Stimulated activated naive B cell treated with anti-CD40 and anti-IgM and Interleukin-4, amounts not matched to agents 10 μg/mL and 1 μg/mL and 100 μg/mL, for 72 hours (primary cell): ENCODE data around the gene SCNN1G.

ENCODE experiments used
- ATAC-seq, 2 donors: fragments of 150-1000 bp; cut with Tn5 transposase; replicated peaks; 2 replicates each; pipeline ENCODE4 v1.10.0; 2021; ENCODE audit warnings: moderate library complexity in 1 of 2
- DNase-seq: peaks from one replicate; pipeline ENCODE4 v3.0.0; 2021
- H3K27ac Mint-ChIP-seq: one replicate; pipeline ENCODE4 v1.8.0; 2022; ENCODE audit warnings: mild to moderate bottlenecking, mixed read lengths
- H3K27me3 Mint-ChIP-seq, 2 donors: one replicate each; pipeline ENCODE4 v1.8.0; 2022; ENCODE audit warnings: mixed read lengths in 2 of 2
- H3K36me3 Mint-ChIP-seq, 2 donors: one replicate each; pipeline ENCODE4 v1.8.0; 2022; ENCODE audit warnings: mixed read lengths in 2 of 2, mild to moderate bottlenecking in 1 of 2
- H3K4me1 Mint-ChIP-seq, 2 donors: one replicate each; pipeline ENCODE4 v1.8.0; 2022; ENCODE audit warnings: mixed read lengths in 2 of 2, mild to moderate bottlenecking in 1 of 2
- H3K4me3 Mint-ChIP-seq, 2 donors: one replicate each; pipeline ENCODE4 v1.8.0; 2022; ENCODE audit warnings: mild to moderate bottlenecking in 2 of 2, mixed read lengths in 2 of 2, moderate library complexity in 1 of 2
- H3K9me3 Mint-ChIP-seq, 2 donors: one replicate each; pipeline ENCODE4 v1.8.0; 2022; ENCODE audit warnings: mixed read lengths in 2 of 2, mild to moderate bottlenecking in 1 of 2

Gene SCNN1G

GRCh38 chr16:23196539-23196938 is 14.0 kb downstream of the SCNN1G start:
- no peaks in the 10 kb centered on the region for H3K36me3 Mint-ChIP-seq
- H3K4me1 Mint-ChIP-seq, result no peaks in the 10 kb centered on the region
- no peak for DNase-seq
- H3K27ac Mint-ChIP-seq, result no peak overlapping the region
- ATAC-seq, result no peak
- peaks cover 23 to 24% of the 10 kb centered on the region in 2 donors for H3K27me3 Mint-ChIP-seq
- H3K4me3 Mint-ChIP-seq, result no peak overlapping the region
- H3K9me3 Mint-ChIP-seq, result no peaks in the 10 kb centered on the region

- H3K9me3 Mint-ChIP-seq, result no peaks in the 10 kb centered on the region
- peaks cover 20 to 25% of the 10 kb centered on the region in 2 donors for H3K27me3 Mint-ChIP-seq
- DNase-seq (no peak), ATAC-seq (no peak)
- H3K36me3 Mint-ChIP-seq, result no peaks in the 10 kb centered on the region
- no peaks in the 10 kb centered on the region for H3K4me1 Mint-ChIP-seq
- no peak overlapping the region for H3K4me3 Mint-ChIP-seq
- no peak overlapping the region for H3K27ac Mint-ChIP-seq
These were observed 19.6 kb downstream of the SCNN1G start for GRCh38 chr16:23202166-23202565.

- Mint-ChIP-seq H3K27ac (no peak overlapping the region), H3K36me3 (no peaks in the 10 kb centered on the region), H3K4me1 (no peaks in the 10 kb centered on the region), H3K9me3 (no peaks in the 10 kb centered on the region), H3K27me3 (peaks cover 22 to 28% of the 10 kb centered on the region in 2 donors), H3K4me3 (no peak overlapping the region)
- ATAC-seq, result no peak
- no peak for DNase-seq
These were observed 24.4 kb downstream of the SCNN1G start for GRCh38 chr16:23206986-23207385.

GRCh38 chr16:23207485-23207884 is 24.9 kb downstream of the SCNN1G start:
- no peak overlapping the region for H3K4me3 Mint-ChIP-seq
- no peak for ATAC-seq
- DNase-seq, result no peak

GRCh38 chr16:23209606-23210005 is 27.1 kb downstream of the SCNN1G start:
- Mint-ChIP-seq H3K27ac (no peak overlapping the region), H3K9me3 (no peaks in the 10 kb centered on the region), H3K27me3 (peaks cover 14 to 28% of the 10 kb centered on the region in 2 donors), H3K4me3 (no peak overlapping the region), H3K36me3 (no peaks in the 10 kb centered on the region), H3K4me1 (peaks cover 2 to 3% of the 10 kb centered on the region in 2 donors)
- DNase-seq, result no peak
- ATAC-seq, result no peak

More at GRCh38 chr16:23207485-23207884, 24.9 kb downstream of the SCNN1G start:
- Mint-ChIP-seq H3K27ac (no peak overlapping the region), H3K9me3 (no peaks in the 10 kb centered on the region), H3K27me3 (peaks cover 17 to 23% of the 10 kb centered on the region in 2 donors), H3K36me3 (no peaks in the 10 kb centered on the region), H3K4me1 (no peaks in the 10 kb centered on the region)

GRCh38 chr16:23213831-23214230 is 31.3 kb downstream of the SCNN1G start:
- Mint-ChIP-seq H3K36me3 (no peaks in the 10 kb centered on the region), H3K4me1 (peaks cover 4 to 8% of the 10 kb centered on the region in 2 donors), H3K4me3 (no peak overlapping the region), H3K9me3 (no peaks in the 10 kb centered on the region), H3K27me3 (peaks cover 20 to 33% of the 10 kb centered on the region in 2 donors), H3K27ac (no peak overlapping the region)
- ATAC-seq (no peak), DNase-seq (no peak)

- no peaks in the 10 kb centered on the region for H3K9me3 Mint-ChIP-seq
- DNase-seq (peak; percentile 11), ATAC-seq (peak; percentile 52 to 73)
- H3K27ac Mint-ChIP-seq, result no peak overlapping the region
- no peaks in the 10 kb centered on the region for H3K36me3 Mint-ChIP-seq
- peaks cover 4 to 8% of the 10 kb centered on the region in 2 donors for H3K4me1 Mint-ChIP-seq
- H3K4me3 Mint-ChIP-seq, result no peak overlapping the region
- H3K27me3 Mint-ChIP-seq, result peaks cover 13 to 32% of the 10 kb centered on the region in 2 donors
These were observed 32.3 kb downstream of the SCNN1G start for GRCh38 chr16:23214796-23215195.

GRCh38 chr16:23215435-23215834 is 32.9 kb downstream of the SCNN1G start:
- Mint-ChIP-seq H3K4me1 (peaks cover 4 to 8% of the 10 kb centered on the region in 2 donors), H3K36me3 (no peaks in the 10 kb centered on the region), H3K9me3 (no peaks in the 10 kb centered on the region), H3K4me3 (no peak overlapping the region), H3K27ac (no peak overlapping the region), H3K27me3 (peaks cover 17 to 39% of the 10 kb centered on the region in 2 donors)
- ATAC-seq, result no peak
- DNase-seq, result no peak

GRCh38 chr16:23216658-23217246 is 34.2 kb downstream of the SCNN1G start:
- no peaks in the 10 kb centered on the region for H3K9me3 Mint-ChIP-seq
- H3K36me3 Mint-ChIP-seq, result no peaks in the 10 kb centered on the region
- ATAC-seq, result no peak
- peaks cover 18 to 37% of the 10 kb centered on the region in 2 donors for H3K27me3 Mint-ChIP-seq
- DNase-seq, result no peak
- H3K27ac Mint-ChIP-seq, result no peak overlapping the region
- no peak overlapping the region for H3K4me3 Mint-ChIP-seq
- peaks cover 4 to 8% of the 10 kb centered on the region in 2 donors for H3K4me1 Mint-ChIP-seq

- Mint-ChIP-seq H3K27me3 (peaks cover 18 to 37% of the 10 kb centered on the region in 2 donors), H3K9me3 (no peaks in the 10 kb centered on the region), H3K4me3 (no peak overlapping the region), H3K27ac (no peak overlapping the region), H3K36me3 (no peaks in the 10 kb centered on the region), H3K4me1 (peaks cover 4 to 8% of the 10 kb centered on the region in 2 donors)
- DNase-seq (no peak), ATAC-seq (no peak)
These were observed 35.1 kb downstream of the SCNN1G start for GRCh38 chr16:23217646-23218045.

GRCh38 chr16:23222929-23223328 is 40.4 kb downstream of the SCNN1G start:
- no peak for DNase-seq
- ATAC-seq, result no peak
- Mint-ChIP-seq H3K4me3 (no peak overlapping the region), H3K9me3 (peaks cover 3 to 6% of the 10 kb centered on the region in 2 donors), H3K36me3 (no peaks in the 10 kb centered on the region), H3K27ac (no peak overlapping the region), H3K4me1 (no peaks in the 10 kb centered on the region), H3K27me3 (peaks cover 14 to 20% of the 10 kb centered on the region in 2 donors)

GRCh38 chr16:23223368-23223767 is 40.8 kb downstream of the SCNN1G start:
- Mint-ChIP-seq H3K4me1 (no peaks in the 10 kb centered on the region), H3K27me3 (peaks cover 17 to 24% of the 10 kb centered on the region in 2 donors), H3K27ac (no peak overlapping the region), H3K36me3 (no peaks in the 10 kb centered on the region), H3K9me3 (peaks cover 8% of the 10 kb centered on the region in 2 donors), H3K4me3 (no peak overlapping the region)
- ATAC-seq (no peak), DNase-seq (no peak)

- no peak for ATAC-seq
- H3K27me3 Mint-ChIP-seq, result peaks cover 17 to 18% of the 10 kb centered on the region in 2 donors
These were observed 42.6 kb downstream of the SCNN1G start for GRCh38 chr16:23225109-23225508.

GRCh38 chr16:23225634-23226033 is 43.1 kb downstream of the SCNN1G start:
- H3K9me3 Mint-ChIP-seq, result peaks cover 8% of the 10 kb centered on the region in 2 donors
- peaks cover 13% of the 10 kb centered on the region in 2 donors for H3K27me3 Mint-ChIP-seq
- no peaks in the 10 kb centered on the region for H3K4me1 Mint-ChIP-seq
- no peak overlapping the region for H3K27ac Mint-ChIP-seq
- no peaks in the 10 kb centered on the region for H3K36me3 Mint-ChIP-seq
- ATAC-seq (no peak), DNase-seq (no peak)
- H3K4me3 Mint-ChIP-seq, result no peak overlapping the region

More at GRCh38 chr16:23225109-23225508, 42.6 kb downstream of the SCNN1G start:
- Mint-ChIP-seq H3K27ac (no peak overlapping the region), H3K4me1 (no peaks in the 10 kb centered on the region), H3K9me3 (peaks cover 8% of the 10 kb centered on the region in 2 donors), H3K36me3 (no peaks in the 10 kb centered on the region), H3K4me3 (no peak overlapping the region)
- DNase-seq, result no peak

GRCh38 chr16:23227529-23227928 is 45.0 kb downstream of the SCNN1G start:
- no peak for DNase-seq
- H3K4me1 Mint-ChIP-seq, result no peaks in the 10 kb centered on the region
- no peak for ATAC-seq

More at GRCh38 chr16:23227529-23227928, 45.0 kb downstream of the SCNN1G start:
- Mint-ChIP-seq H3K36me3 (no peaks in the 10 kb centered on the region), H3K9me3 (peaks cover 8% of the 10 kb centered on the region in 2 donors), H3K4me3 (no peak overlapping the region), H3K27me3 (peaks cover 11 to 13% of the 10 kb centered on the region in 2 donors), H3K27ac (no peak overlapping the region)
